OCI-LY1 (cell line): ENCODE results near the gene PIGB.

Source experiments
- CTCF ChIP-seq: fragments of 200-600 bp; sonication (generic), shearing (Covaris generic); IDR thresholded peaks from 2 replicates; pipeline ENCODE4 v1.5.1; 2017; ENCODE audit warnings: mild to moderate bottlenecking, antibody characterized with exemption, low read length, moderate library complexity, mixed read lengths
- EZH2 ChIP-seq: fragments of 200-600 bp; sonication (generic), shearing (Covaris generic); IDR thresholded peaks from 2 replicates; pipeline ENCODE4 v1.8.0; 2017; ENCODE audit warnings: borderline replicate concordance, mixed run types, mild to moderate bottlenecking, antibody characterized with exemption, low read length, moderate library complexity, mixed read lengths

- no peak for TF ChIP-seq CTCF
- no peak for TF ChIP-seq EZH2
Observed at GRCh38 chr15:55362641-55363040, 43.6 kb downstream of the PIGB start.
